ENCODE data around the gene EPO.

DNA sequence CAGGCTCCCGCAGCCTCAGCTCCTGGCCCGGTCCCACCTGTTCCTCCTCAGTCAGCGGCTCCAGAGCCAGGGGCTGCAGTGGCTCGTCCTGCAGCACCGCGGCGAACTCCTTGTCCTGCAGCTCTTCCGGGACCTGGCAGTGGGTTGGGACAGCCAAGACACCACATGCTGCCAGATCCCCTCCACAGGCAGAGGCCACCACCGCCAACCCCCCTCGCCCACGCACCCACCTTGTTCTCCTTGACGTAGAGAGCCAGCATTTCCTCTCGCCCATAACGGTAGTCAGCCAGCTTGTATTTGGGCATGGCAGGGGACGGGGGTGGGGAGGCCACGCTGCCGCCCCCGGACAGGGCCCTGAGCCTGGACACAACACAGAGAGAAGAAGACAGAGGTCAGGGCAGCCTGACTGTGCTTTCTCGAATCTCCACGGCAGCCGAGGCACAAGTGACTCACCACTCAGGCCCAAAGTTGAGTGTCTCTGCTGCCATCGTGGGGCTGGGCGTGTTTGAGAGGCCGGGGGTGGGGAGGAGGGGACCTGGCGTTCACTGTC, 32.4 kb upstream of the EPO start:
- TF ChIP-seq, protein P1, sequence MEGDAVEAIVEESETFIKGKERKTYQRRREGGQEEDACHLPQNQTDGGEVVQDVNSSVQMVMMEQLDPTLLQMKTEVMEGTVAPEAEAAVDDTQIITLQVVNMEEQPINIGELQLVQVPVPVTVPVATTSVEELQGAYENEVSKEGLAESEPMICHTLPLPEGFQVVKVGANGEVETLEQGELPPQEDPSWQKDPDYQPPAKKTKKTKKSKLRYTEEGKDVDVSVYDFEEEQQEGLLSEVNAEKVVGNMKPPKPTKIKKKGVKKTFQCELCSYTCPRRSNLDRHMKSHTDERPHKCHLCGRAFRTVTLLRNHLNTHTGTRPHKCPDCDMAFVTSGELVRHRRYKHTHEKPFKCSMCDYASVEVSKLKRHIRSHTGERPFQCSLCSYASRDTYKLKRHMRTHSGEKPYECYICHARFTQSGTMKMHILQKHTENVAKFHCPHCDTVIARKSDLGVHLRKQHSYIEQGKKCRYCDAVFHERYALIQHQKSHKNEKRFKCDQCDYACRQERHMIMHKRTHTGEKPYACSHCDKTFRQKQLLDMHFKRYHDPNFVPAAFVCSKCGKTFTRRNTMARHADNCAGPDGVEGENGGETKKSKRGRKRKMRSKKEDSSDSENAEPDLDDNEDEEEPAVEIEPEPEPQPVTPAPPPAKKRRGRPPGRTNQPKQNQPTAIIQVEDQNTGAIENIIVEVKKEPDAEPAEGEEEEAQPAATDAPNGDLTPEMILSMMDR (IDR thresholded peaks at IDR 0.05; ENCODE audit: low read depth, low read length, poor library complexity, severe bottlenecking), result no peak
- TF ChIP-seq EZH2phosphoT487 (IDR thresholded peaks at IDR 0.05; ENCODE audit: borderline replicate concordance, low read length), result no peak

Measured in DOHH2 (cell line).